Skeletal muscle cell (primary cell): ENCODE results near the gene TYROBP.
"Not testable (repeated sequence)": the region's sequence is repeated elsewhere in the genome, so short reads cannot be mapped to it uniquely, and the experiment has no call there.

Experiments used
- DNase-seq: peaks from one replicate; pipeline ENCODE4 v3.0.0-alpha.2; 2010; ENCODE audit warnings: low read depth
- H3K4me3 ChIP-seq: 2 replicates; pipeline ENCODE4 v1.5.1; 2011; ENCODE audit warnings: low read depth, mild to moderate bottlenecking, control low read depth, low read length, moderate library complexity

The TYROBP gene

GRCh38 chr19:35883882-35884281, 24.2 kb downstream of the TYROBP start:
- no peak overlapping the region for H3K4me3 ChIP-seq
- DNase-seq, result no peak

GRCh38 chr19:35882114-35882832, 25.8 kb downstream of the TYROBP start:
- no peak overlapping the region for H3K4me3 ChIP-seq
- DNase-seq, result peak; percentile 51

GRCh38 chr19:35879770-35880317, 28.3 kb downstream of the TYROBP start:
- peak; percentile 60 for DNase-seq

GRCh38 chr19:35879068-35879467, 29.0 kb downstream of the TYROBP start:
- no peak for DNase-seq
- no peak overlapping the region for H3K4me3 ChIP-seq

More at GRCh38 chr19:35879770-35880317, 28.3 kb downstream of the TYROBP start:
- no peak overlapping the region for H3K4me3 ChIP-seq

- DNase-seq, result no peak
- H3K4me3 ChIP-seq, result no peak overlapping the region
These were observed 33.6 kb downstream of the TYROBP start for GRCh38 chr19:35874392-35874930.

- no peak for DNase-seq
- H3K4me3 ChIP-seq, result no peak overlapping the region
These were observed 35.9 kb downstream of the TYROBP start for GRCh38 chr19:35872180-35872579.

- no peak for DNase-seq
- no peak overlapping the region for H3K4me3 ChIP-seq
These were observed 36.5 kb downstream of the TYROBP start for GRCh38 chr19:35871611-35872010.

GRCh38 chr19:35870798-35871197, 37.3 kb downstream of the TYROBP start:
- H3K4me3 ChIP-seq, result no peak overlapping the region
- DNase-seq, result no peak

GRCh38 chr19:35870124-35870736, 37.9 kb downstream of the TYROBP start:
- not testable (repeated sequence) for DNase-seq
- H3K4me3 ChIP-seq, result peak overlapping the region; percentile 51

- DNase-seq, result no peak
- H3K4me3 ChIP-seq, result peak overlapping the region; percentile 51
These were observed 38.6 kb downstream of the TYROBP start for GRCh38 chr19:35869327-35870123.

GRCh38 chr19:35868823-35869326, 39.2 kb downstream of the TYROBP start:
- no peak for DNase-seq
- H3K4me3 ChIP-seq, result peak overlapping the region; percentile 51

GRCh38 chr19:35868172-35868822, 39.8 kb downstream of the TYROBP start, which contains the start of gene APLP1:
APLP1 (plus strand) TSS chr19:35868574; CDS start chr19:35868637, 63 bp downstream.
- peak within 1 kb of the TSS; percentile 51 for H3K4me3 ChIP-seq
- no peak for DNase-seq

- no peak overlapping the region for H3K4me3 ChIP-seq
- DNase-seq, result no peak
These were observed 45.1 kb downstream of the TYROBP start for GRCh38 chr19:35863018-35863417.

GRCh38 chr19:35862528-35862927, 45.6 kb downstream of the TYROBP start:
- H3K4me3 ChIP-seq, result no peak overlapping the region
- DNase-seq, result no peak

GRCh38 chr19:35861640-35862160, 46.4 kb downstream of the TYROBP start:
- no peak for DNase-seq
- no peak overlapping the region for H3K4me3 ChIP-seq

GRCh38 chr19:35860818-35861639, 47.1 kb downstream of the TYROBP start:
- no peak overlapping the region for H3K4me3 ChIP-seq
- DNase-seq, result no peak

GRCh38 chr19:35860436-35860817, 47.7 kb downstream of the TYROBP start:
- no peak for DNase-seq
- H3K4me3 ChIP-seq, result no peak overlapping the region

GRCh38 chr19:35859414-35859813, 48.7 kb downstream of the TYROBP start:
- no peak for DNase-seq
- no peak overlapping the region for H3K4me3 ChIP-seq
